K562 (cell line): ENCODE data around the gene GNRHR. TPM values are rescaled to one million over a fixed set of nuclear protein-coding genes. Genes with fewer than 3 reads are reported as not detected.

ENCODE experiments used
- HCFC1 ChIP-seq: IDR thresholded peaks from 2 replicates; pipeline ENCODE4 v1.6.1; 2012; ENCODE audit warnings: low read depth, low read length, improper control_type of control experiment
- HNRNPUL1 ChIP-seq: fragments of 200-400 bp; formaldehyde crosslinking; IDR thresholded peaks from 2 replicates; pipeline ENCODE4 v1.6.1; 2017; ENCODE audit warnings: low read length
- MTF1 ChIP-seq: fragments of 250-450 bp; sonication (Bioruptor Pico); IDR thresholded peaks from 2 replicates; pipeline ENCODE4 v1.9.0; 2021; ENCODE audit warnings: moderate library complexity, mild to moderate bottlenecking, inconsistent platforms, borderline replicate concordance
- PHB ChIP-seq: fragments of 250-450 bp; sonication (Bioruptor Pico); IDR thresholded peaks from 2 replicates; pipeline ENCODE4 v1.5.0; 2021
- PRPF4 ChIP-seq: fragments of 200-400 bp; formaldehyde crosslinking; IDR thresholded peaks from one replicate; pipeline ENCODE4 v1.6.1; 2017; ENCODE audit warnings: low read length, low read depth, mild to moderate bottlenecking; ENCODE audit not compliant: insufficient read depth, poor library complexity, severe bottlenecking
- RNF219 ChIP-seq: fragments of 250-450 bp; sonication (Bioruptor Pico); IDR thresholded peaks from 2 replicates; pipeline ENCODE4 v1.5.0; 2022; ENCODE audit warnings: mild to moderate bottlenecking
- THRAP3 ChIP-seq: fragments of 450-650 bp; IDR thresholded peaks from 2 replicates; pipeline ENCODE4 v1.6.1; 2016; ENCODE audit warnings: mild to moderate bottlenecking, inconsistent platforms, borderline replicate concordance
- TSC22D4 ChIP-seq: fragments of 450-650 bp; IDR thresholded peaks from 2 replicates; pipeline ENCODE4 v1.6.1; 2016; ENCODE audit warnings: missing genetic modification characterization, missing biosample characterization, control low read depth
- ZNF347 ChIP-seq: fragments of 450-650 bp; formaldehyde crosslinking; IDR thresholded peaks from 2 replicates; pipeline ENCODE4 v1.4.0; 2020; ENCODE audit warnings: low read depth, mild to moderate bottlenecking, moderate library complexity
- ZNF717 ChIP-seq: fragments of 250-450 bp; sonication (Bioruptor Pico); IDR thresholded peaks from 2 replicates; pipeline ENCODE4 v1.5.0; 2021
- ZNF764 ChIP-seq: fragments of 250-450 bp; sonication (Bioruptor Pico); IDR thresholded peaks from 2 replicates; pipeline ENCODE4 v1.4.0; 2020; ENCODE audit warnings: low read depth, mild to moderate bottlenecking, moderate library complexity
- polyA plus RNA-seq, 8 experiments: library from polyadenylated mRNA; depleted of rRNA in 4 of 8; stranded (reverse) in 5 of 8; unstranded in 3 of 8; fragments of >200 nt; fragmentation: Nextera tagmentation in 2 of 8; fragmentation: Illumina TruSeq in 1 of 8; extraction: Ambion mirVana in 2 of 8; extraction: Trizol in 1 of 8; gene quantifications; 2 replicates each; pipeline versions ENCODE4 v1.2.1 to v1.2.3, GENCODE V29; 2011 to 2014; ENCODE audit warnings: inconsistent platforms in 1 of 8, missing spikeins in 1 of 8
- total RNA-seq, 7 experiments: library from RNA; depleted of rRNA in 6 of 7; stranded (reverse); fragments of >200 nt in 6 of 7; fragmentation: Illumina TruSeq in 2 of 7; extraction: Trizol in 2 of 7; gene quantifications; 2 replicates each; pipeline versions ENCODE4 v1.2.1 to v1.2.3, GENCODE V29; 2011 to 2021; ENCODE audit warnings: low replicate concordance in 1 of 7
- TF ChIP-seq, protein P1 (sequence below): fragments of 450-650 bp; IDR thresholded peaks from 2 replicates; pipeline ENCODE4 v1.6.1; 2016; ENCODE audit warnings: mild to moderate bottlenecking, moderate library complexity

The GNRHR gene
- total and polyA plus RNA-seq, 9 of the 15 experiments (the other 6 are each of a cell fraction or from before 2014, with no cell fraction given) = 0.06 to 0.13 TPM; not detected in 7

DNA sequence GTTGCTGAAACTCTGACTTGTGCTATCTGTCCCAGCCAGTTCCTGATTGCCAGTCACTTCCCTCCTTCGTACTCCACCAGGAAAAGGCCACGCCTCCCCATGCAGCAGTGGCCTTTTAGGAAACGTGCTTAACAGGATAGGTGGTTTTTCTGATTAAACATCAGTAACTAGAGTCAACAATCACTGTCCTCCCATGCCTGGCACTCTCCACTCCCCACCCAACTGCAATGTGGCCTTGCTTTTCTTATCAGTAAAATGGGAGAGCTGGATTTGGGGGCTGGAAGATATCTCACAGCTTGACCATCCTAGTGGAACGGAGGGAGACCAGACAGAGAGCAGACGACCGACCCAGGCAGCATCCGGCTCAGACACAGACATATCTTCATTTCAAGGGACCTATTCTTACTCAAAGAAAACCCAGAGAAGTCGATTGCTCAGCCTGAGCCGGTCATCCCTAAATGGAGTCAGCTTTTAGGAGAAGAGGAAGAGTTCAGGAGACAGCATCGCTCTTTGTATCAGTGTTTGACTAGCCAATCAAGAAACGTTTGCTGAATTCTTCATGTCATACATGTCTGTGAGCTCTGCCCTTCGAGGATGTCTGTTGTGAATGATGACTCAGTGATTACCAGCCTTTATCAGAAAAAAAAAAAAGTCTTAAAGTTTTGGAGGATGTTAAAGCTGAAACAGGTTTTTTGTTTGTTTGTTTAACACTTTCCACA is 40.5 kb downstream of the GNRHR start (continued):
- no peak for TF ChIP-seq MTF1
- TF ChIP-seq ZNF764 (CRISPR knock-in tag) = no peak
- no peak for TF ChIP-seq THRAP3
- TF ChIP-seq PHB (CRISPR knock-in tag) = no peak
- no peak for TF ChIP-seq HNRNPUL1
- 0 out of 2 replicates have a peak, but pooled peaks have one; percentile 20 for TF ChIP-seq HCFC1
- no peak for TF ChIP-seq ZNF717
- no peak for TF ChIP-seq PRPF4
- no peak for TF ChIP-seq ZNF347
- TF ChIP-seq TSC22D4 (tag) = no peak
- TF ChIP-seq, protein P1, sequence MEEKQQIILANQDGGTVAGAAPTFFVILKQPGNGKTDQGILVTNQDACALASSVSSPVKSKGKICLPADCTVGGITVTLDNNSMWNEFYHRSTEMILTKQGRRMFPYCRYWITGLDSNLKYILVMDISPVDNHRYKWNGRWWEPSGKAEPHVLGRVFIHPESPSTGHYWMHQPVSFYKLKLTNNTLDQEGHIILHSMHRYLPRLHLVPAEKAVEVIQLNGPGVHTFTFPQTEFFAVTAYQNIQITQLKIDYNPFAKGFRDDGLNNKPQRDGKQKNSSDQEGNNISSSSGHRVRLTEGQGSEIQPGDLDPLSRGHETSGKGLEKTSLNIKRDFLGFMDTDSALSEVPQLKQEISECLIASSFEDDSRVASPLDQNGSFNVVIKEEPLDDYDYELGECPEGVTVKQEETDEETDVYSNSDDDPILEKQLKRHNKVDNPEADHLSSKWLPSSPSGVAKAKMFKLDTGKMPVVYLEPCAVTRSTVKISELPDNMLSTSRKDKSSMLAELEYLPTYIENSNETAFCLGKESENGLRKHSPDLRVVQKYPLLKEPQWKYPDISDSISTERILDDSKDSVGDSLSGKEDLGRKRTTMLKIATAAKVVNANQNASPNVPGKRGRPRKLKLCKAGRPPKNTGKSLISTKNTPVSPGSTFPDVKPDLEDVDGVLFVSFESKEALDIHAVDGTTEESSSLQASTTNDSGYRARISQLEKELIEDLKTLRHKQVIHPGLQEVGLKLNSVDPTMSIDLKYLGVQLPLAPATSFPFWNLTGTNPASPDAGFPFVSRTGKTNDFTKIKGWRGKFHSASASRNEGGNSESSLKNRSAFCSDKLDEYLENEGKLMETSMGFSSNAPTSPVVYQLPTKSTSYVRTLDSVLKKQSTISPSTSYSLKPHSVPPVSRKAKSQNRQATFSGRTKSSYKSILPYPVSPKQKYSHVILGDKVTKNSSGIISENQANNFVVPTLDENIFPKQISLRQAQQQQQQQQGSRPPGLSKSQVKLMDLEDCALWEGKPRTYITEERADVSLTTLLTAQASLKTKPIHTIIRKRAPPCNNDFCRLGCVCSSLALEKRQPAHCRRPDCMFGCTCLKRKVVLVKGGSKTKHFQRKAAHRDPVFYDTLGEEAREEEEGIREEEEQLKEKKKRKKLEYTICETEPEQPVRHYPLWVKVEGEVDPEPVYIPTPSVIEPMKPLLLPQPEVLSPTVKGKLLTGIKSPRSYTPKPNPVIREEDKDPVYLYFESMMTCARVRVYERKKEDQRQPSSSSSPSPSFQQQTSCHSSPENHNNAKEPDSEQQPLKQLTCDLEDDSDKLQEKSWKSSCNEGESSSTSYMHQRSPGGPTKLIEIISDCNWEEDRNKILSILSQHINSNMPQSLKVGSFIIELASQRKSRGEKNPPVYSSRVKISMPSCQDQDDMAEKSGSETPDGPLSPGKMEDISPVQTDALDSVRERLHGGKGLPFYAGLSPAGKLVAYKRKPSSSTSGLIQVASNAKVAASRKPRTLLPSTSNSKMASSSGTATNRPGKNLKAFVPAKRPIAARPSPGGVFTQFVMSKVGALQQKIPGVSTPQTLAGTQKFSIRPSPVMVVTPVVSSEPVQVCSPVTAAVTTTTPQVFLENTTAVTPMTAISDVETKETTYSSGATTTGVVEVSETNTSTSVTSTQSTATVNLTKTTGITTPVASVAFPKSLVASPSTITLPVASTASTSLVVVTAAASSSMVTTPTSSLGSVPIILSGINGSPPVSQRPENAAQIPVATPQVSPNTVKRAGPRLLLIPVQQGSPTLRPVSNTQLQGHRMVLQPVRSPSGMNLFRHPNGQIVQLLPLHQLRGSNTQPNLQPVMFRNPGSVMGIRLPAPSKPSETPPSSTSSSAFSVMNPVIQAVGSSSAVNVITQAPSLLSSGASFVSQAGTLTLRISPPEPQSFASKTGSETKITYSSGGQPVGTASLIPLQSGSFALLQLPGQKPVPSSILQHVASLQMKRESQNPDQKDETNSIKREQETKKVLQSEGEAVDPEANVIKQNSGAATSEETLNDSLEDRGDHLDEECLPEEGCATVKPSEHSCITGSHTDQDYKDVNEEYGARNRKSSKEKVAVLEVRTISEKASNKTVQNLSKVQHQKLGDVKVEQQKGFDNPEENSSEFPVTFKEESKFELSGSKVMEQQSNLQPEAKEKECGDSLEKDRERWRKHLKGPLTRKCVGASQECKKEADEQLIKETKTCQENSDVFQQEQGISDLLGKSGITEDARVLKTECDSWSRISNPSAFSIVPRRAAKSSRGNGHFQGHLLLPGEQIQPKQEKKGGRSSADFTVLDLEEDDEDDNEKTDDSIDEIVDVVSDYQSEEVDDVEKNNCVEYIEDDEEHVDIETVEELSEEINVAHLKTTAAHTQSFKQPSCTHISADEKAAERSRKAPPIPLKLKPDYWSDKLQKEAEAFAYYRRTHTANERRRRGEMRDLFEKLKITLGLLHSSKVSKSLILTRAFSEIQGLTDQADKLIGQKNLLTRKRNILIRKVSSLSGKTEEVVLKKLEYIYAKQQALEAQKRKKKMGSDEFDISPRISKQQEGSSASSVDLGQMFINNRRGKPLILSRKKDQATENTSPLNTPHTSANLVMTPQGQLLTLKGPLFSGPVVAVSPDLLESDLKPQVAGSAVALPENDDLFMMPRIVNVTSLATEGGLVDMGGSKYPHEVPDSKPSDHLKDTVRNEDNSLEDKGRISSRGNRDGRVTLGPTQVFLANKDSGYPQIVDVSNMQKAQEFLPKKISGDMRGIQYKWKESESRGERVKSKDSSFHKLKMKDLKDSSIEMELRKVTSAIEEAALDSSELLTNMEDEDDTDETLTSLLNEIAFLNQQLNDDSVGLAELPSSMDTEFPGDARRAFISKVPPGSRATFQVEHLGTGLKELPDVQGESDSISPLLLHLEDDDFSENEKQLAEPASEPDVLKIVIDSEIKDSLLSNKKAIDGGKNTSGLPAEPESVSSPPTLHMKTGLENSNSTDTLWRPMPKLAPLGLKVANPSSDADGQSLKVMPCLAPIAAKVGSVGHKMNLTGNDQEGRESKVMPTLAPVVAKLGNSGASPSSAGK = 0 out of 2 replicates have a peak, but pooled peaks have one; percentile 22
- TF ChIP-seq RNF219 (CRISPR knock-in tag) = no peak
